GM04504 (cell line): ENCODE data around the gene MLST8.
A peak's percentile ranks its signal among the peaks of the same experiment; 100 is the strongest.

Source experiments
- DNase-seq: peaks from one replicate; pipeline ENCODE4 v3.0.0-alpha.2; 2012; ENCODE audit warnings: low read depth

The MLST8 gene

GRCh38 chr16:2209258-2210008 is 4.2 kb downstream of the MLST8 start:
- DNase-seq: no peak

DNA sequence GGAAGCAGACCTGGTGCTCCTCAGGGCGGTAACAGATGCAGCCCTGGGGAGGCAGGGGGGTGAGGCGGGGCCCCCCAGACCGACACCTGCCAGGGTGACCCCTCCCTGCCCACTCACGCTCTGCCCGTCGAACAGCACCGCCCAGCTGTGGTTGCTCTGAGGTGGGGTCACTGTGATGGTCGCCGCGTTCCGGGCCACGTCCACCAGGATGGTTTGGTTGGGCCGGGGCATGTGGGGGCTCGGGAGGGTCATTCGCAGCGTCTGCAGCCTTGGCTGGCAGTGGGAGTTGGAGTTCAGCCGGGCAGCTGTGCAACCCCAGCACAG is 4.7 kb downstream of the MLST8 start:
- no peak for DNase-seq

DNA sequence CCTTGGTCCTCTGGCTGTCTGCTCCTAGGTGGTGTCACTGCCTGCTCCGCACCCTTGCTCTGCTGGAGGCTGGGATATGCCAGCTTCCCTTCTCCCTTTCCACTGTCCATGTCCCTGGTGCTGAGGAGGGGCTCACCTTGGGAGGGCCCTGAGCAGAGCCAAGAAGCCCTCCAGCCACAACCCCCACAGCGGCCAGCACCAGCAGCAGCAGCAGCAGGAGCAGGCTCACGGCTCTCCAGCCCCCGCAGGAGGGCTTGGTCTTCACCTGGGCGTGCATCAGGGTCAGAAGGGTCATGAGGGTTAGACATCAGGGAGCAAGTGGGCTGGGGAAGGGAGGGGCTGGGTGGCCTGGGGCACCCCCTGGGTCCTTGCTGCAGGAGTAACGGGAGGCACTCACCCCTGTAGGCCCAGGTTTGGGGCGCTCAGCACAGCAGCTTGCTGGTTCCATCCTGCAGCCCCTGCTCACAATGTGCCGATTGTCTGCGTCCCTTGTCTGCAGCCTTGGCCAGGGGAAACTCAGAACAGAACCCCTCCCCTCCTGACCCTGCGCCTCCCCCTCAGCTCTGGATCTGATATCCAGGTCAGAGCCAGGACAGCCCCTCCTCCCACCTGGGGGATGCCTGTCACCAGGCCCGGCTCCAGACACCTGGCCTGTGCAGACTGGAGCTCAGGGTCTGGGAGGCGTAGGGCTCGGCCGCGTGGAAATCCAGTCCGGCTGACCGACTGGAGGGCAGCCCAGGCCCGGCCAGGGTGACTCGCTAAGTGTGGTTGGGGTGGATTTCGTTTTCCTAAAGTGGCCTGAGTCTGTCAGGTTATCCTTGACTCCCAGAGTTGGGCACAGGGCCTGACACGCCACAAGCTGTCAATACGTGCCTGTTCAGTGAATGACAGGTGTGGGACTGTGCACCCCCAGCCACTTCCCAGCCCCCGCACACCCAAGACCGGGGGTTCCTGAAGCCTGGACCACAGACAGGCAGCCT is 5.4 kb downstream of the MLST8 start, which contains the start of gene BRICD5:
Gene BRICD5, minus strand, starts transcription at position 478 of the 980 bp plus-strand sequence. Its CDS starts 30 bp downstream, at position 448.
- no peak for DNase-seq

DNA sequence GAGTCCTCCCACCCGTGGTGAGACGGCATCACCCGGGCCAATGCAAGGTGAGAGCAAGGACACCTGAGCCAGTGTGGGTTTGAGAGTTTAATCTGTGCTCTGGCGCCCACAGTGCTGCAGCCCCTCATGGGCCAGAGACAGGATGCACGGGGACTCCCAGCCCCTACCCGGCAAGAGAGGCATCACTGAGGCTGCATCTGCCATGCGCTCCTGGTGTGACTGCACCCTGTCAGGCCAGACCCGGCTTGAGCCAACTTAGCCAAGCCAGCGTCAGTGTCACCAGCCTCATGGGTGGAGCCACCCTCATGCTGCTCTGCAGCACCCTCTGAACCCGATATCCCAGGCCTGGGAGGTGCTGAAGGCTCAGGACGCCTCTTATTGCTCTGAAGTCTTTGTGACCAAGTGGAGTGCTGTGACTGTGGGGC is 6.7 kb downstream of the MLST8 start:
- no peak for DNase-seq

GRCh38 chr16:2212362-2213324 is 7.4 kb downstream of the MLST8 start:
- no peak for DNase-seq

DNA sequence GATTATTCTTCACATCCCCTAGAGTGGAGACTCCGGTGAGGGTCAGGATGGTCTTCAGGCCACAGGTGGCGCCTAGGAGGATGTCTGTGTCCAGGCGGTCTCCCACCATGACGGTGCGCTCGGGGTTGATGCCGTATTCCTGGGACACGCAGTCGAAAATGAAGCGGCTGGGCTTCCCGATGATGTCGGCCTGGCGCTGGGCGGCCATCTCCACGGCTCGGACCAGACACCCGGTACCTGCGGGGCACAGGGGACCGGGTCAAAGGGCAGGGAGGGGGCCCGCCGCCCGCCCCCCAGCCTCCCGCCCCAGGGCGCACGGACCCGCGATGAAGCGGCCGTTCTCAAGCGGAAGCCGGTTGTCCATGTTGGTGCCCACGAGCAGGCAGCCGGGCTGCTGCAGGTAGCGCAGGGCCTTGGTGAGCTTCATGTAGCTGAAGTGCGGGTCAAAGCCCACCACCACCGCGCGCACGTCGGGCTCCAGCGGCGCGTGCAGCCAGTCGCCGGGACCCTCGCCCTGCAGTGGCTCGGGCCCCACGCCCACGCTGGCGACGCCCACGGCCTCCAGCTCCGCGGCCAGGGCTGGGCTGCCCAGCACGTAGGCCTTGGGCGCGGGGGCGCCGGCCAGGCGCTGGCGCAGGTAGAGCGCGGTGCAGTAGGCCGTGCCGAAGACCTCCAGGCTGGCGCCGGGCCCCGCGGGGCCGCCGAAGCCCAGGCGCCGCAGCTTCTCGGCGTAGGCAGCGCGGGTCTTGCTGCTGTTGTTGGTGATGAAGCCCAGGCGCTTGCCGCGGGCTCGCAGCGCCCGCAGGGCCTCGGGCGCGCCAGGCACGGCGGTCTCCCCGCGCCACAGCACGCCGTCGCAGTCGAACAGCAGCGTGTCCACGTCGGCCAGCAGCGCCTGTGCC is 8.8 kb downstream of the MLST8 start:
- no peak for DNase-seq

DNA sequence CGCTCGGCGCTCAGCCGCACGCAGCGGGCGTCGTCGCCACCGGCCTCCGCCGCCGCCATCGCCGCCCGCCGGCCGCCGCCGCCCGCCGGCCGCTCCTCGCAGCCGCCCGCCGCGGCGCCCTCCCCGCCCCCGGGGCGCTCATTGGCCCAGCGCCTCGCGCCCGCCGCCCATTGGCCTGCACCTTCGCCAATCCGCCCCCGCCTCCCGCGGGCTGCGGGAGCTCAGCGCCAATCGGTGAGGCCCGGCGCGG is 9.4 kb downstream of the MLST8 start, which contains the start of gene PGP:
Gene PGP, minus strand, starts transcription at position 122 of the 250 bp plus-strand sequence. Its CDS starts 63 bp downstream, at position 59.
- DNase-seq: no peak

DNA sequence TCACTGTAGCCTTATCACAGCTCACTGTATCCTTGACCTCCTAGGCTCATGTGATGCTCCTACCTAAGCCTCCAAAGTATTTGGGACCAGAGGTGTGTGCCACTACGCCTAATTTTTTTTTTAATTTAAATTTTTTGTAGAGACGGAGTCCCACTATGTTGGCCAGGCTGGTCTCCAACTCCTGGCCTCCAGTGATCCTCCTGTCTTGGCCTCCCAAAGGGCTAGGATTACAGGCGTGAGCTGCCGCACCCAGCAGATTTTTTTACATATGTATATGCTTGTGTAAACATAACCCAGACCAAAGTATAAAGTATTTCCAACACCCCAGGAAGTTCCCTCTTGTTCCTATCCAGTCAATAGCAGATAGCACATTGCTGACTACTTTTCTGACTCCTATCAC is 11.1 kb downstream of the MLST8 start:
- no peak for DNase-seq

- DNase-seq: peak; percentile 97
Observed at GRCh38 chr16:2223221-2223941, 18.1 kb downstream of the MLST8 start, which contains the start of gene E4F1. Gene E4F1 (plus strand): TSS chr16:2223591. CDS start chr16:2223614, 23 bp downstream.

DNA sequence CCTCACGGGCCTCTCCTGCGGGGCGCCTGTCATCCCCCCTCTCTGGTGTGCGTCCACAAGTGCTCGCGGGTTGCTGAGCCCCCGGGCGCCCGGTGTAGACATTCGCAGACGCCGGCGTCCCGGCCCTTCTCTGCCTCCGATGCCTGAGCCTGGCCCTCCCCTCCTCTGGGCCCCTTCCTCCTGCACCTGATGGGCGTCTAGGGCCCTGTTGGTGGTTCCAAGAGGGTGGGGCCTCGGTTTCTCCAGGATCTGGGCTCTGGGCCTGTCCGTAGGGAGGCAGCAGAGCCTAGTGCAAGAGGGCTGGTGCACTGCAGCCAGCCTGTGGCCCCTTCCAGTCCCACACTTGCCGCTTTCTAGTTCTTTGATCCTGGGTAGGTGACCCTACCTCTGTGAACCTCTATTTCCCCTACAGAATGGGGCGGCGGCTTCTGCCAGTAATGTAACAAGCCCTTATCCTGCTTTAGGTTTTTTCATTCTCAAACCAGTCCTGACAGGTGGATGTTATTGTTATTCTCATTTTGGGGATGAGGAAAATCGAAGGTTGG is 18.8 kb downstream of the MLST8 start:
- peak; percentile 32 for DNase-seq

- no peak for DNase-seq
Observed at GRCh38 chr16:2226245-2226793, 21.1 kb downstream of the MLST8 start.

GRCh38 chr16:2226918-2227317 is 21.7 kb downstream of the MLST8 start:
- no peak for DNase-seq

GRCh38 chr16:2228161-2228824 is 23.0 kb downstream of the MLST8 start:
- DNase-seq: no peak

GRCh38 chr16:2229091-2229490 is 23.8 kb downstream of the MLST8 start:
- no peak for DNase-seq

- DNase-seq: no peak
Observed at GRCh38 chr16:2229632-2230250, 24.5 kb downstream of the MLST8 start.

- no peak for DNase-seq
Observed at GRCh38 chr16:2230376-2230775, 25.1 kb downstream of the MLST8 start.

GRCh38 chr16:2231016-2231931 is 26.0 kb downstream of the MLST8 start:
- no peak for DNase-seq
